ENCODE measurements around the gene INSRR. TPM values are rescaled to one million over a fixed set of nuclear protein-coding genes. Genes with fewer than 3 reads are reported as not detected.

The INSRR gene
- total RNA-seq, 3 donors from 2014 or later, result 0.15 to 0.33 TPM; not detected in 1

DNA sequence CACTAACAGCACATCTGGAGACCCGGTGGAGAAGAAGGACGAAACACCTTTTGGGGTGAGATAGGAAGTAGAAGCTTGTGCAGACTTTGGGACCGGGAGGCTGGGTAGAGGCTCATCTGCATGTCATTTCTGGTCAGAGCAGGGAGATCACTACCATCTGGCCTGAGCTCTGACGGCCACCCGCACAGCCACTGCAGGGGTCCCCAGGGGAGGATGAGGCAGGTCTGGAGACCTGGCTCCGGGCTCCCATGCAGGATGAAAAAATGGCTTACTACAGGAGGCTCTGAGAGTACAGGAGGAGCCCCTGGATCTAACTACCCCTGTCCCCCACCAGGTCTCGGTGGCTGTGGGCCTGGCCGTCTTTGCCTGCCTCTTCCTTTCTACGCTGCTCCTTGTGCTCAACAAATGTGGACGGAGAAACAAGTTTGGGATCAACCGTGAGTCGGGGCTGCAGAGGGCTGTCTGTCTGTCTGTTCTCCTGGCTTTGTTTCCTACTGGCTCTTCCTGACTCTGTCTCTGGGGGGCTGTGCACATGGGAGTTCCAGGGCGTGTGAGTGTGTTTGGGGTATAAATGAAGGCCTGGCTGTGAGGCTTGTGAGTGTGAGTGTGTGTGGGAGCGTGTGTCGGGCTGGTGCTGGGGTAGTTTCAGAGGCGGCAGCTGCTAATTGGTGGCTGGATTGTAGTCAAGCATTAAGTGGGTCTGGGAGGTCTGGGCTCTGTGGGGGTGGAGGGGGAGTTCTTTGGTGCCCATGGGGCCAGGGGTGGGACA is 15.8 kb upstream of the INSRR start:
- Histone ChIP-seq H3K36me3 (no peaks in the 10 kb centered on the region), H3K27ac (no peak overlapping the region), H3K4me3 (no peak overlapping the region), H3K4me1 (no peaks in the 10 kb centered on the region), H3K9me3 (no peaks in the 10 kb centered on the region), H3K27me3 (no peaks in the 10 kb centered on the region)
- TF ChIP-seq POLR2A (IDR thresholded peaks at IDR 0.05) (no peak), POLR2AphosphoS5 (IDR thresholded peaks at IDR 0.05) (no peak)
- TF ChIP-seq, protein P1, sequence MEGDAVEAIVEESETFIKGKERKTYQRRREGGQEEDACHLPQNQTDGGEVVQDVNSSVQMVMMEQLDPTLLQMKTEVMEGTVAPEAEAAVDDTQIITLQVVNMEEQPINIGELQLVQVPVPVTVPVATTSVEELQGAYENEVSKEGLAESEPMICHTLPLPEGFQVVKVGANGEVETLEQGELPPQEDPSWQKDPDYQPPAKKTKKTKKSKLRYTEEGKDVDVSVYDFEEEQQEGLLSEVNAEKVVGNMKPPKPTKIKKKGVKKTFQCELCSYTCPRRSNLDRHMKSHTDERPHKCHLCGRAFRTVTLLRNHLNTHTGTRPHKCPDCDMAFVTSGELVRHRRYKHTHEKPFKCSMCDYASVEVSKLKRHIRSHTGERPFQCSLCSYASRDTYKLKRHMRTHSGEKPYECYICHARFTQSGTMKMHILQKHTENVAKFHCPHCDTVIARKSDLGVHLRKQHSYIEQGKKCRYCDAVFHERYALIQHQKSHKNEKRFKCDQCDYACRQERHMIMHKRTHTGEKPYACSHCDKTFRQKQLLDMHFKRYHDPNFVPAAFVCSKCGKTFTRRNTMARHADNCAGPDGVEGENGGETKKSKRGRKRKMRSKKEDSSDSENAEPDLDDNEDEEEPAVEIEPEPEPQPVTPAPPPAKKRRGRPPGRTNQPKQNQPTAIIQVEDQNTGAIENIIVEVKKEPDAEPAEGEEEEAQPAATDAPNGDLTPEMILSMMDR (IDR thresholded peaks at IDR 0.05), result no peak
- intact Hi-C loops (cut with DNase I; ENCODE audit: low total_unique reads), result no loop called here
- no peak for DNase-seq (ENCODE audit: low spot score in 2 of 2)

DNA sequence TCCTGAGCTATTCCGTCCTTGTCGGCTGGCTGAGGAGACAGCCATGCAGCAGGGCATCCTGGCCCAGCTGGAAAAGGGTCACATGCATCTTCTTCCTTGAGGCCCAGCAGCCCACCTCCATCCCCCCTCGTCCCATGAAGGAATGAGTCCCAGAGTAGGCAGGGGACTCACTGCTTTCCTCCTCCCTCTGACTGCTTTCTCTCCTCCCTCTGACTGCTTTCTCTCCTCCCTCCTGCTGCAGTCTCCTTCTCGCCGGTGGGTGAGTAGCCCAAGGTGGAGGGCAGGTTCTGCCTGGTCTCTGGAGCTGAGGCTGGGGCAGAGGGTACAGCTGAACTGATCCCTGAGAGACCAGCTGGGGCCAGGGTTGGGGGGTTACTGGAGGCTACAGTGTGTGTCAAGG is 15.2 kb upstream of the INSRR start:
- no peaks in the 10 kb centered on the region for H3K9me3 ChIP-seq
- no peak overlapping the region for H3K27ac ChIP-seq
- H3K4me3 ChIP-seq, result no peak overlapping the region
- no peak for DNase-seq (ENCODE audit: low spot score in 2 of 2)
- TF ChIP-seq POLR2A (IDR thresholded peaks at IDR 0.05) (no peak), POLR2AphosphoS5 (IDR thresholded peaks at IDR 0.05) (no peak)
- TF ChIP-seq, protein P1 (IDR thresholded peaks at IDR 0.05), result no peak
- intact Hi-C loops (cut with DNase I; ENCODE audit: low total_unique reads), result no loop called here
- H3K36me3 ChIP-seq, result no peaks in the 10 kb centered on the region
- H3K4me1 ChIP-seq, result no peaks in the 10 kb centered on the region
- no peaks in the 10 kb centered on the region for H3K27me3 ChIP-seq

DNA sequence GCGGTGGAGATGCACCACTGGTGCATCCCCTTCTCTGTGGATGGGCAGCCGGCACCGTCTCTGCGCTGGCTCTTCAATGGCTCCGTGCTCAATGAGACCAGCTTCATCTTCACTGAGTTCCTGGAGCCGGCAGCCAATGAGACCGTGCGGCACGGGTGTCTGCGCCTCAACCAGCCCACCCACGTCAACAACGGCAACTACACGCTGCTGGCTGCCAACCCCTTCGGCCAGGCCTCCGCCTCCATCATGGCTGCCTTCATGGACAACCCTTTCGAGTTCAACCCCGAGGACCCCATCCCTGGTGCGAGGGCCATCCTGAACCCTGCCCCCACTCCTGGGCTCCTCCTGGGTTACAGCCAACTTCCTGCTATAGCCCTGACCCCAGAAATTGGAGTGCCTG is 14.7 kb upstream of the INSRR start:
- no peak overlapping the region for H3K4me3 ChIP-seq
- DNase-seq (ENCODE audit: low spot score in 2 of 2), result no peak
- TF ChIP-seq POLR2AphosphoS5 (IDR thresholded peaks at IDR 0.05) (no peak), POLR2A (IDR thresholded peaks at IDR 0.05) (no peak)
- TF ChIP-seq, protein P1 (IDR thresholded peaks at IDR 0.05), result no peak
- intact Hi-C loops (cut with DNase I; ENCODE audit: low total_unique reads), result no loop called here
- H3K27ac ChIP-seq, result no peak overlapping the region
- H3K27me3 ChIP-seq, result no peaks in the 10 kb centered on the region
- no peaks in the 10 kb centered on the region for H3K36me3 ChIP-seq
- no peaks in the 10 kb centered on the region for H3K9me3 ChIP-seq
- H3K4me1 ChIP-seq, result no peaks in the 10 kb centered on the region

- H3K36me3 ChIP-seq, result no peaks in the 10 kb centered on the region
- no peak overlapping the region for H3K4me3 ChIP-seq
- DNase-seq (ENCODE audit: low spot score in 2 of 2), result no peak
- no peak for TF ChIP-seq POLR2AphosphoS5 (IDR thresholded peaks at IDR 0.05)
- TF ChIP-seq, protein P1 (IDR thresholded peaks at IDR 0.05), result no peak
- no peak for TF ChIP-seq POLR2A (IDR thresholded peaks at IDR 0.05)
- H3K4me1 ChIP-seq, result no peaks in the 10 kb centered on the region
- no peak overlapping the region for H3K27ac ChIP-seq
- intact Hi-C loops (cut with DNase I; ENCODE audit: low total_unique reads), result loop anchor here (10.0 kb wide), 1 partner anchor 145 kb away; the partner anchor contains the start of genes ISG20L2 and METTL25B
- no peaks in the 10 kb centered on the region for H3K9me3 ChIP-seq
- H3K27me3 ChIP-seq, result peaks cover 0 to 11% of the 10 kb centered on the region in 2 donors
Measured at GRCh38 chr1:156869455-156869854, 10.5 kb upstream of the INSRR start.

DNA sequence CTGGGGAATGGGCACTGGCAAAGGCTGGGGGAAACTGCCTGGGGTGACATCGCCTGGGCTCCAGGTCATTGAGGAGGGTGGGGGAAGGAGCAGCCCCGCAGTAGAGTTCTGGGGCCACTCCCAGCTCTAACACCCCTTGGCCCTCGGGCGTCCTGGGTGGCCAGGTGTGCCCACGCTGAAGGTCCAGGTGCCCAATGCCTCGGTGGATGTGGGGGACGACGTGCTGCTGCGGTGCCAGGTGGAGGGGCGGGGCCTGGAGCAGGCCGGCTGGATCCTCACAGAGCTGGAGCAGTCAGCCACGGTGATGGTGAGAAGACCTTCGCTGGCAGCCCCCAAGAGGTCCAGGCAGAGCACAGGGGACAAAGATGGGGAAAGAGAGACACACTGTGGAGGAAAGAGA is 9.4 kb upstream of the INSRR start:
- TF ChIP-seq, protein P1 (IDR thresholded peaks at IDR 0.05), result no peak
- TF ChIP-seq POLR2AphosphoS5 (IDR thresholded peaks at IDR 0.05), result no peak
- Histone ChIP-seq H3K9me3 (no peaks in the 10 kb centered on the region), H3K4me1 (no peaks in the 10 kb centered on the region), H3K4me3 (no peak overlapping the region), H3K27me3 (peaks cover 0 to 23% of the 10 kb centered on the region in 2 donors), H3K36me3 (no peaks in the 10 kb centered on the region), H3K27ac (no peak overlapping the region)
- DNase-seq (ENCODE audit: low spot score in 2 of 2), result no peak
- intact Hi-C loops (cut with DNase I; ENCODE audit: low total_unique reads), result loop anchor here (10.0 kb wide), 1 partner anchor 144 kb away; the partner anchor contains the start of genes ISG20L2 and METTL25B
